NK-92 (cell line): ENCODE results near the gene PLA2G6.

Source experiments
- DNase-seq: peaks from one replicate; lab custom pipeline; 2025; ENCODE audit not compliant: unreplicated experiment; lab: John Stamatoyannopoulos, UW

PLA2G6 gene, protein sequence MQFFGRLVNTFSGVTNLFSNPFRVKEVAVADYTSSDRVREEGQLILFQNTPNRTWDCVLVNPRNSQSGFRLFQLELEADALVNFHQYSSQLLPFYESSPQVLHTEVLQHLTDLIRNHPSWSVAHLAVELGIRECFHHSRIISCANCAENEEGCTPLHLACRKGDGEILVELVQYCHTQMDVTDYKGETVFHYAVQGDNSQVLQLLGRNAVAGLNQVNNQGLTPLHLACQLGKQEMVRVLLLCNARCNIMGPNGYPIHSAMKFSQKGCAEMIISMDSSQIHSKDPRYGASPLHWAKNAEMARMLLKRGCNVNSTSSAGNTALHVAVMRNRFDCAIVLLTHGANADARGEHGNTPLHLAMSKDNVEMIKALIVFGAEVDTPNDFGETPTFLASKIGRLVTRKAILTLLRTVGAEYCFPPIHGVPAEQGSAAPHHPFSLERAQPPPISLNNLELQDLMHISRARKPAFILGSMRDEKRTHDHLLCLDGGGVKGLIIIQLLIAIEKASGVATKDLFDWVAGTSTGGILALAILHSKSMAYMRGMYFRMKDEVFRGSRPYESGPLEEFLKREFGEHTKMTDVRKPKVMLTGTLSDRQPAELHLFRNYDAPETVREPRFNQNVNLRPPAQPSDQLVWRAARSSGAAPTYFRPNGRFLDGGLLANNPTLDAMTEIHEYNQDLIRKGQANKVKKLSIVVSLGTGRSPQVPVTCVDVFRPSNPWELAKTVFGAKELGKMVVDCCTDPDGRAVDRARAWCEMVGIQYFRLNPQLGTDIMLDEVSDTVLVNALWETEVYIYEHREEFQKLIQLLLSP

DNA sequence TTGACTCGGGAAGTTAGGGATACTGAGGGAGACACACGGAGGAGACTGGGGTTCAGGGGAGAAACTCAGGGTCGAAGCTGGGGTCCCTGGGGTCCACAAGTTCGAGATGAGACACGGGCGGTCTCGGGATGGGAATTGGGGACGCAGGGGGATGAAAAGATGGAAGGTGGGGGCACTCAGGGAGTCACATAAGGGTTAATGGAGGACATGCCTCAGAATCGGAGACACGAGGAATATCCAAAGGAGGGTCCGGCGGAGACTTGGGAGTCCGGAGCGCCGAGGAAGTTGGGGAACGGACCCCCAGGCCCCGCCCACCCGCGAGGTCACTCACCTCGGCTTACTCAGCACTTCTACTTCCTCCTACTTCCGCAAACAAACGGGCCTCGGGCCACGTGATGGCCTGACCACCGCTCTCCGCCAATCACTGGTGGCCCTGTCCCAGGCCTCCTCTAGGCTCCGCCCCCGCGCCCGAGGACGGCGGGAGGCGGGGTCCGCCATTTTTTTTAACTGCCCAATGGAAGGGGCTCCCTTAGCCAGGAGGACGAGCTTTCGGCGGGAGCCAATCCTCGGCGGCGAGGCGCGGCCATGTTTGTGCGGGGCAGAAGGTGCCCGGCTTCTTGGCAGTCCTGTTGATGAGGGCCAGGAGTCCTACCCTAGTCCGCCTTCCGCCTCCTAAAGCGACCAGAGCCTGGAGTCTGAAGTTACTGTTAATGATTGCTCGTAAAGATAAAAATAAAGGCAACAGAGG, at the start of gene PLA2G6:
PLA2G6 (minus strand) TSS at position 378 of the 748 bp plus-strand sequence. CDS start 12,404 bp downstream, outside the sequence.
- DNase-seq, result peak; percentile 69

DNA sequence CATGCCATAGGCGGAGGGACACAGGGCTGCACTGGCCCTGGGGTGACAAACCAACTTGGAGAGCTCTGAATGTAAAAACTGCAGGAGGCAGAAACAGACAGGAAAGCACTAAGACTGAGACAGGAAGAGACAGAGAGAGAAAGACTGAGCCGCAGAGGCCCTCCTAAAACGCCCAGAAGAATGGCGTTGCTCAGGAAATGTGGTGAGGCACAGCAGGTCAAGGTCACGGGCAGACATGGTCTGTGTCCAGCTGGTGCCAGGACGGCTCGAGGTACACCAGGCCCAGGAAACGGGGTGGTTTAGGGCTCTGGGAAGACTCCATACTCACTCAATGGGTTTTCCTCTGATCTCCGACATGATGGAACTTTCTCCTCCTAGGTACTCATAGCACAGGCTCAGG, 49.3 kb upstream of the PLA2G6 start:
- DNase-seq, result no peak

DNA sequence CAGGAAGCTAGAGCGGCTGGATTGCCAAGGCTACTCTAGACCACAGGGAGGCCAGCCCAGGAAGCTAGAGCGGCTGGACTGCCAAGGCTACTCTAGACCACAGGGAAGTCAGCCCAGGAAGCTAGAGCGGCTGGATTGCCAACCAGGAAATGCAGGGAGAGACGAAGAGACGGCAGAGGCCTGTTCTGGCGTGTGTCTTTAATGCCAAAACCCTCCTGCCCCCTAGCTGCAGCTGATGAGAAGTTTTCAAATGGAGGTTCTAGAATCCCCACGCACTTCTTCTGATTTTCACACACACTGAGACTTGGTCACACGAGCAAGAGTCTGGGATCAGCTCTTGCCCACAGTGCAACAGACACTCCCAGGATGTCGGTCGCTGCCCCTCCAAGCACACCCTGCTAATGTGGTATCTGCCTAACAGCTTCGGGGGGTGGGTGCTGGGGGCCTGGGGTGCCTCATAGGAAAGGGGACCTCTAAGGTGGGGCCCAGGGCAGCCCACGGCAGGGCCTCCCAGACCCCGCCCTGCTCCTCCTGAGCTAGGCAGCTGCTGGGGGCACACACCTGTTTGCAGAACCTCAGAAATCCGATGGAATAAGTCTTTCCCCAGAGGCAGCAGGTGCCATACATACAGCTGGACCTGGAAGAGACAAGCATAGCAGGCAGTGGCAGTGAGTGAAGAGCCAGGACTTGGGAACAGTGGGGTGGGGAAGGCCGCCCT, 48.6 kb upstream of the PLA2G6 start:
- DNase-seq, result no peak

DNA sequence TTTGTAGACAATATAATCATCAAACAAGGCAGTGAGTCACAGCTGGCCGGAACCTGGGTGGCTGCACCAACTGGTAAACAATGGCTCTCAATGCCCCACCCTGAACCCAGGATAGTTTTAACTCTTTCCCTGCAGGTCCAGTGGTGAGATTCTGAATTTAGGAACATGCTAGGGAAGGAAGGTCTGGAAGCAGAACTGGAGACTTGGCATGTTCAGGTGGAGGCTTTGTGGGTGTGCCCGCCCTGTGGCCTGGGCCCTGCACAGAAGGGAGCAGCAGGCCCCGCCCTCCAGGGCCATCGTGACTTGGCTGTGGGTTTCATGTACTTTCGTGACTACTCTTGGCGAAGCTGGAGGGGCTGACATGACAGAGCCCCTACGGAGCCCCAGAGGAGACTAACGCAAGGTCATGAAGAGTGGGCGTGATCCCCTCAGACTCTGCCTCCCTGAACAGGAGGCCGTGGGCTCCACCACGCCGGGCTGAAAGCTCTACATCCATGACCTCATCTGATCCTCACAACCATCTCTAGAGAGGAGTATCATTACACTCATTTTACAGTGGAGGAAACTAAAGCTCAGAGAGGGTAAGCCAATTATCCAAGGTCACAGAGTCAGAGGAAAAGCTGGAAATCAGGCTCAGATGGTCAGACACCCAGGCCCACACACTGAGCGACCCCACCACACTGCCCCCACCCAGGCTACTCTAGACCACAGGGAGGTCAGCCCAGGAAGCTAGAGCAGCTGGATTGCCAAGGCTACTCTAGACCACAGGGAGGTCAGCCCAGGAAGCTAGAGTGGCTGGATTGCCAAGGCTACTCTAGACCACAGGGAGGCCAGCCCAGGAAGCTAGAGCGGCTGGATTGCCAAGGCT, 47.5 kb upstream of the PLA2G6 start:
- no peak for DNase-seq

DNA sequence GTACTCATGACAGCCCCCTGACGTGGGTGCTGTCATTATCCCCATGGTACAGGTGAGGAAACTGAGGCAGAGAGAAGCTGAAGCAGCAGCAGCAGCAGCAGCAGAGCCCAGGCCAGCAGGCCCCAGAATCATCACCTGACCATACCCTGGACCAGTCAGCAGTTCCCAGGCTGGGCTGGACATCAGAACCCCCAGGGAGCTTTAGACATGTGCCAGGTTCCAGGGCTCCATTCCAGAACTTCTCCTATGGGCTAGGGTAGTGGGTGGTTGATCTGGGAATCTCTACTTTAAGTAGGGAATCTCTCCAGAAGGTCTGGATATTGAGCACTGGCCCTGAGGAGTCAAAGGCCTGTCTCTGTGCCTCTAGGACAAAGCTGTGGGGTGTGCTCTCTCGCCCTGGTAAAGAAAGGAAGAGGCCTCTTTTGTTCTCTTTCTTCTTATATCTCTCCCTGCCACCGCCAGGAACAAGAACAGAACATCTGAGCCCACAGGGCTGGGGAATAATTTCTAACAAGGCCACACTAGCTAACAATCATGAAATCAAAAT, 46.8 kb upstream of the PLA2G6 start:
- DNase-seq, result no peak

DNA sequence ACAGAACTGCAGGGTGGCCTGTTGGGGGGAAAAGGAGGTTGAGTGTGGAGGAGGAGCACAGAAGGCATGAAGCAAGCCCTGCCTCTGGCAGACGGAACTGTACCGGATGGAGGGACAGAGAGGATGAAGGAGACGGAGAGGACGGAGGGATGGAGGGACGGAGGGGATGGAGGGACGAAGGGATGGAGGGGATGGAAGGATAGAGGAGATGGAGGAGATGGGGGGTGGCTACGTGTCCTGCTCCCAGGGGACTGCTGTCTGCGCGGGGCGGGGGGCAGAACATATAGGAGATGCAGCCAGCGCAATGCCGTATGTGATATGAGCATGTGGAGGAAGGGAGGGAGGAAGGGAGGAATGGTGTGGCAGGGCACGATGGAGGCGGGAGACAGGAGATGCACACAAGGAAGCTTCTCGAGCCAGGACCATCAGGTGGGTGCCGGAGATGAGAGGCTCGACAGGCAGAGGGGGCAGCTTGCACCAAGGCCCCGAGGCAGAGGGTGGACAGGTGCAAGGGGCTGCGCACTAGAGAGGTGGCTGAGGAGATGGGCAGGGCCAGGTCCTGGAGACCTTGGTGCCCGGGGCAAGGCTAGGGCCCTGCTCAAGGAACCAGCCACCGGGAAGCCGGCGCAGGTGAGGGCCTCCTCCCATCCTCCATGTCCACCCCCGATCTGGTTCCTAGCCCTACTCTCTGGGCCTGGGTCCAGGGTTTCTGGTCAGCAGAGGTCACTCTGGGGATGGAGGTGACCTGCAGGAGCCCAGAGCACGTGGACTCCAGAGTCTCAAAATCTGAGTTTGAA, 45.4 kb upstream of the PLA2G6 start:
- no peak for DNase-seq

DNA sequence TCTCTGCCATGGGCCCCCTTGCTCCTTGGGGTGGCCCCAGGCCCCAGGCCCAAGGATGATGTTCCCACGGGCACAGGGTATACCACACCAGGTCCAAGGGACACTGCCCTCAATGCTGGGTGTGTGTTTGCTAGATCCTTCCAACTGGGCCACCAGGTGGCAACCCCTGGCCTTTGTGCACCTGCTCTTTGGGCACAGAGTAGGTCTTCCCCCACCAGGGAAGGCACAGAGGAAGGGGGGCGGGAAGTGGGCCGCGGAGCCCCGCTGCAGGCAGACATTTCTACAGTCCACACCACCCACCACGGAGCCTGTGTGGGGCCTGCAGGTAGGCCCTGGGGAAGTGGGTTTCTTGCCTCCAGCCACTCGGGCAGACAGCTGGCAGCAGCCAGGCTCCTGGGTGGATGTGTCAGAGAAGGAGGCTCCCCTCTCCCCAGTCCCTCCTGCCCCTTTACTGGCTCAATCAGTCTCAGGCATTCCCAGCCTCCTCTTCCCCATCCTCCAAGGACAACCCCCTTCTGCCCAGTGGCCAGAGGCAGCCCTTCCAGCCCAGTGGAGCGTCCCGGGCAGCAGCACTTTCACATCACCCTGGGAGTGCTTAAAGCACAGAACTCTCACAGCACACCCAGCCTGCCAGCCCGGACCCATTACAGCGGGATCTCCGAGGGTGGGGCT, 41.8 kb upstream of the PLA2G6 start:
- no peak for DNase-seq

DNA sequence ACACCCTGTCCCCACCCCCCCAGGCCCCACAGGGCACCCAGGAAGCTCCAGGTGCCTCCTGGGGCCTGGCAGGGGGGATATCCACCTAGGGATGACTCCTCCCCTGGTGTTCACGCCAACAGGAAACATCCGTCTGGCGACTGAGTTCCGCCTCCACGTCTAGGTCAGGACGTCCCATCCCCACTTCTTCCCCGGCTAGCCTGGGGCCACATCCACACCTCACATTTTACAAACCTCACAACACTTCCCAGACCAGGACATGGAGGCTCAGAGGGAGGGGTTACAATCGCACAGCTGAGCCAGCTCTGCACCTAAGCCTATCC, 41.1 kb upstream of the PLA2G6 start:
- no peak for DNase-seq

DNA sequence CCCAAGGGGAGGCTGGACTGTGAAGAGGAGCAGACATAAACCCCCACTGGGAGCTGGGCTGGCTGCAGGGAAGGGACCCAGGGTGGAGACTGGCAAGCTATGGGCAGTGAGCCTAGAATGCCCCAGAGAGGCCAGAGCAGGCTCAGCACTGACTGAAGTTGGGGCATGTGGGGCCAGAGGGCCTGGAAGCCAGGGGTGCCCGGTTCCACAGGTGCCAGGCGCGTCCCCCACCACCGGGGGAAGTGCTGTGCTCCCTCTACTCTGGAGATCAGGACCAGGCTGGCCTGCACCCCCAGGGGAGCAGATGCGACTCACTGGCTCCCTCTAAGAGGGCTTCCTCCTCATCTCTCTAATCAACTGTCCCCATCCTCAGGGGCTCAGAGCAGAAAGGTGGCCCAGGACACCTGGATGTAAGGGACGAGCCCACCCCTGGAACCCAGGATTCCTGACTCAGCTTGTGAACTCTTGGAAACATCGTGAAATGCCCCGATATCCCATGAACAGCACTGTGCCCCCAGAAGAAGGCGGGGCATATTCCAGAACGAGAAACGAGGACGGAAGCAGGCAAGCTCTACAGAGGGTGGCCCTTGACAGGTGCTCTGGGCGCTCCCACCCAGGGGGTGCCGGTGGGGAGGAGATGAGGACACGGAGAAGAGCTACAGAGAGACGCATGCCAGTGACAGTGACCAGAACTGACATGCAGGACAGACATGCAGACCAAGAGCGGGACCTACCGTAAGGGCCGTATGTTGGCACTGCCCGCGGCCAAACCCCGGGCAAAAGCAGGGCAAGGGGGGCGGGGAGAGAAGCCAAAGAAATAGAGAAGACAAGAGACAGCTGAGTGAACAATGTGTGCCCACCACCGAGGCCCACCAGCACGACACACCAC, 40.5 kb upstream of the PLA2G6 start:
- DNase-seq, result no peak

DNA sequence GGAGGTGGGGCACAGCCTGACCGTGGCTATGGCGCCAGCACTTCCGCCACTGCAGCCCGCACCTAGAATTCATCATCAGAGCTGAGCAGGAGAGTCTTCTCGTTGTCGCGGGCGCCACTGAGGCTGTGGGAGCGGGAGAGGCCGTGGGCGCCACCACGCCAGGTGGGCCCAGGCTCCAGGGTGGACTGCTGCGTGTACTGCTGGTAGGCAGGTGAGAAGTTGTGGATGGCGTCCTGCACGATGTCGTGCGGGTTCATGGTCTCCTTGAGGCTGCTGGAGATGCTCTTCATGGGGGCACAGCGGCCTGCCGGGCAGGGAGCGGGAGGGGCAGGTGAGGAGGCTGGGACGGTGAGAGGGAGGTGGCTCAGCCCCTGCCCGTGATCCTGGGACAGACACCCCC, 39.8 kb upstream of the PLA2G6 start:
- DNase-seq, result no peak

DNA sequence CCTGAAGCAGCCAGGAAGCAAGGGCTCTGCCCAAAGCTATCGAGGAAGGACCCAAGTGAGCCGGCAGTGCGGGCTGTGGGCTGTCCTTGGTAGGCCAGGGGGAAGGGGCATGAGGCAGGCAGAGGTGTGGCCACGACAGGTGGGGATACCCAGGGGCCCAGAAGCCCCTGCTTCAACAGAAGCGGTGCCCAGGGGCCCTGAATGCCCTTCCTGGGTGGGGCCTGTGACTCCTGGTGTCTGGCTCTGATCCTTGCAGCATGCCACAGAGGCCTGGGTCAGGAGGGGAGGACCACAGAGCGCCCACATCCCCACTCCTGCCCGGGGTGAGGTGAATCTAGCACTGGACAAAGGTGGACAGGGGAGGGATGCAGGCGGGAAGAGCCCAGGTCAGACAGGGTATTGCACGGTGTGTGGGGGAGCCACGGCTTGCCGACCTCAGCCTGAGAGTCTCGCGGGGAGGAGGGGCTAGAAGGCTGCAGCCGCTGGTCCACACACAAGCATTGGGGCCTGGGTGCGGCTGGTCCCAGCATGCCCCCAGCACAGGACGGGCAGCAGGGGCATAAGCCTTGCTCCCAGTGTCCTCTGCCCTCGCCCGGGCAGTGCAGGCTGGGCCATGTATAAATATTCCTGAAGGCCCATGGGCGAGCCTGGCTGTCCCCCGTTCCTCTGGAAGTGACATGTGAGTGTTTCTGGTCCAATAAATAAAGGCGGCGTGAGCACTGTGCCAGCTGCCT, 39.2 kb upstream of the PLA2G6 start:
- no peak for DNase-seq

DNA sequence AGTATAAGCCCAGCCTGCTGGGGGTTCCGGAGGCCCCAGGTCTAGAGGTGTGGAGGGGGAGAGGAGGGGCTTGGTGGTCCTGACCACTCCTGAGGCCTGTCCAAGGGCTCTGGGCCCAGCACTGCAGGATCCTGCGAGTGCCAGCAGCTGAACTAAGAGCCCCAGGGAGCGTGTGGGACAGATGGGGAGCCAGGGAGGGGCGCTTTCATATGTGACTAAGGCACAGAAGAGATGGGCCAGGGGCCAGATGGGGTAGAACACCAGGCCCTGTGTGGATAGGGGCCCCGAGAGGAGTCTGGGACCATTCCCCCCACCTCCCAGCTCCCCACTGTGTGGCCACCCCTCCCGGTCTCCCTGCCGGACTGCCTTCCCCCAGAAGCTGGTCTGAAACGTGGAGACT, 38.5 kb upstream of the PLA2G6 start:
- DNase-seq, result no peak

DNA sequence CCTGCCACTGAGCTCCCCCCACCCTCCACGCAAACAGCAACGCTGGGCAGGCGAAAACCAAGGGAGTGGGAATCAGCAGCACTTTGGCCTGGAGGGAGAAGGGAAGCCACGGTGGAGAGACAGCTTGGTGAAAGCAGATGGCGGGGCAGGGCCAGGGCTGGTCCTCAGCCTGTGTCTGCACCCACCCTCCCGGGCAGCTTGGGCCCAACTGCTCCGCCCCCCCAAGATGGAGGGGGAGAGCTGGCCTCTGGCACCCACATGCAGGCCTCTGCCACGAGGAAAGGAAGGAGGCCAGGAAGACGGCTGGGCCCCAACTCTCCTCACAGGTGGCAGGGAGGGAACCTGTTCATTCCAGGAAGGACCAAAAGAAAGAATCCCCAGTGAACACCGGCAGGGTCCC, 38.0 kb upstream of the PLA2G6 start:
- no peak for DNase-seq

DNA sequence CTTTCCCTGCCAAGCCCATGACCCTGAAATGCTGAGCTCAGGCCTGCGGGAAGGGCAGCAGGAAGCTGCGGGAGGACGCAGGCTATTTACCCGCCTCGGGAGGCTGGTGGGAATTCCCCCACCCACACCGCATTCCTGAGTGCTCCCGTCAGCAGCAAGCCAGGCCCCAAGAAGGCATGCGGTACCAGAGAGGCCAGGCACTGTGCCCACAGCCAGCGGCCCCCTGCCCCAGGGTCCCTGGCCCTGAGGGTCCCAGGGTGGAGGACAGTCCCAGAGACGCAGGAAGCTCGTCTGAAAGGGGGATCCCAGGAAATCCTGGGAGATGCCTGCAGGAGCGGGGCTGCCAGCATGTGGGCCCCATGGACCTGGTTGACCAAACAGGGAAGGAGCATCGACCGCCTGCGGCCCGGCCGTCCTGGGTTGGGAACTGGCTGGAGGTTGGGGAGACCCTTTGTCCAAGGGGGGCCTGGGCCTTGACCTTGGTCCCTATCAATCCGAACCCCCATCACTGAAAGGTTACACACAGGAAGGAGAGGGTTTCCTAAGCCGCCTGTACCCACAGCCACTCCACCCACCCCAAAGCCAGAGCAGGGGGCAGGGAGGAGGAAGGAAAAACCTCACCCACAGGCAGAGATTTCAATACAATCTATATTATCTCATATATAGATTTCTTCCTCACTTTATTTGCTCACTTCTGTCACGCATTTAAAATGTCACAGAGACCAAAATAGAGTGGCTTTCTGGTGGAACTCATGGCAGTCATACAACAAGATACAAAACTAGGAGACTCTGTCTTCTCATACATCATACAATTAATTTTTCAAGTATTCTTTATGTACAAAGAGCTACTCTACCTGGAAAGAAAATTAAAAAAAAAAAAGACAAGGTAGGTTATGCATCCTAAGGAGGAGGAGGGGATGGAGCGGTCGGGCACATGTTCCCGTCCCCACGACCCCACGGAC, 37.3 kb upstream of the PLA2G6 start:
- no peak for DNase-seq

DNA sequence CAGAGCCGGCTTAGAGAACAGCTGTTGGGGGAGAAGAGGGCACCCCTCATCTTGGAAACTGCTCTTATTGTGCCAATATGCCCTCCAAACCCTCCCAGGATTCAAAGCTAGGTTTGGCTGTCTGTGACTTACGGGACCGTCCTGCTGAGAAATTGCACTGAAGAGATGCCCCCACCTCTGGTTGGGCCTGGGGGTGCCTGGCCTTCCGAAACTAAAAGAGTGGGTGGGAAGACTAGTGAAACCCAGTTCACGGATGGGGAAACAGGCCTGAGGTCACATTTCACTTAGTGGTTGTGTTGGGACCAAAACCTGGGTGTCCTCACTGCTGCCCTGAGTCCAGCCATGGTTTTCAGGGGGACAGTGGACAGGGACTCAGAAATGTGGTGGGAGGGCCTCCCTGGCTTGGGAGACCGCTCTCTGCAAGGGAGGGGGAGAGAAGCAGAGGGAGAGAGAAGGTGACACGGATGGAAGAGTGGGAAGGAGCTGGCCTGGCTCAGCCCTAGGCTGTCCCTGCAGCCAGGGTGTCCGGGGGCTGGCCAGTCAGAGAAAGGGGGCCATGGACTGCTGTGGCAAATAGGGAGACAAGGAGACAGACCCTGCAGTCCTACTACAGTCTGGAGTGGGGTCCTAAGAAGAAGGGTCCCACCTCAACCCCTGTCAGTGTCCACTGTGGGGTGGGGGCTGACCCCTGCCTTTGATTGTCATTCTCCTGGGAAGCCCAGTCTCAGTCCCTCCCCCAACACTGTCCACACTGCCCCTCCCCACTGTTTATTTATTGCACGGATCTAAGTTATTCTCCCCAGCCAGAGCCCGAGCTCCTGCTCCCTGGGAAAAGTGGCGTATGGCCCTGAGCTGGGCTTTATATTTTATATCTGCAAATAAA, 33.8 kb upstream of the PLA2G6 start:
- DNase-seq, result no peak
